ENCODE data around the gene CPNE5. TPM values are rescaled to one million over a fixed set of nuclear protein-coding genes. Genes with fewer than 3 reads are reported as not detected.

CPNE5 gene
- polyA plus RNA-seq, 1 donor (not counting 4 experiments of a cell fraction or from before 2014, with no cell fraction given) = 0.05 TPM

DNA sequence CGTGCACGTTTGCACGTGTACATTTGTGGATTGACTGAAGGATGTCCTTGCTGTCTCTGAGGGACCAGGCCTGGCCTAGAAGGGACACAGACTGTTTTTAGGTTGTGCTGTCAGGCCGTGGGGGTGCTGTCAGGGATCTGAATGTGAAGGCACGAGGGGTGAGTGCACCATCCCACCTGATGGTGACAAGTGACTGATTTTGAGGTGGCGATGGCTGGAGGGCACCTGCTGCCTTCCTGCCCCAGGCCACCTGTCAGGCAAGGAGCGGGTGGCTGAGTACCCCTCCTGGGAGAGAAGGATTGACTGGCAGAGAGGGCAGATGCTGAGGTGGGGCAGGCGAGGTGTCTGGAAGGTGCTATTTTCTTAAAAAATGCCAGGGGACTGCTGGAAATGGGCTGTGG, 140.4 kb downstream of the CPNE5 start:
- Histone ChIP-seq H3K9ac (ENCODE audit: control insufficient read depth, extremely low read depth, insufficient read depth, low read length) (no peak overlapping the region), H4K20me1 (ENCODE audit: control insufficient read depth, extremely low read depth, insufficient read depth, low read length) (no peaks in the 10 kb centered on the region), H3K9me1 (ENCODE audit: control insufficient read depth, extremely low read depth, insufficient read depth, low read length) (no peaks in the 10 kb centered on the region), H3K36me3 (ENCODE audit: control insufficient read depth in 2 of 2, extremely low read depth in 1 of 2, insufficient read depth in 2 of 2, low read length in 2 of 2) (no peaks in the 10 kb centered on the region), H3K4me2 (ENCODE audit: control insufficient read depth, extremely low read depth, insufficient read depth, low read depth, low read length) (no peak overlapping the region), H3K79me2 (ENCODE audit: control insufficient read depth, insufficient read depth, low read length) (no peaks in the 10 kb centered on the region), H3K4me1 (ENCODE audit: control insufficient read depth, extremely low read depth, insufficient read depth, low read length) (peaks cover 11% of the 10 kb centered on the region), H3K27me3 (ENCODE audit: control insufficient read depth, extremely low read depth, insufficient read depth, low read length) (no peaks in the 10 kb centered on the region), H2AFZ (ENCODE audit: control insufficient read depth, low read length) (no peak overlapping the region), H3K27ac (ENCODE audit: control insufficient read depth, insufficient read depth, low read length) (no peak overlapping the region), H3K4me3 (ENCODE audit: control insufficient read depth in 2 of 3, extremely low read depth in 1 of 3, insufficient read depth in 2 of 3, low read depth in 1 of 3, low read length in 3 of 3) (no peak overlapping the region), H3K9me3 (ENCODE audit: control insufficient read depth, low read depth, low read length) (no peaks in the 10 kb centered on the region)
- dilution Hi-C loops (cut with MboI; ENCODE audit: extremely low pct_ligation_motif_present, low sequenced_read_pairs) = no loop called here
- TF ChIP-seq, protein P1, sequence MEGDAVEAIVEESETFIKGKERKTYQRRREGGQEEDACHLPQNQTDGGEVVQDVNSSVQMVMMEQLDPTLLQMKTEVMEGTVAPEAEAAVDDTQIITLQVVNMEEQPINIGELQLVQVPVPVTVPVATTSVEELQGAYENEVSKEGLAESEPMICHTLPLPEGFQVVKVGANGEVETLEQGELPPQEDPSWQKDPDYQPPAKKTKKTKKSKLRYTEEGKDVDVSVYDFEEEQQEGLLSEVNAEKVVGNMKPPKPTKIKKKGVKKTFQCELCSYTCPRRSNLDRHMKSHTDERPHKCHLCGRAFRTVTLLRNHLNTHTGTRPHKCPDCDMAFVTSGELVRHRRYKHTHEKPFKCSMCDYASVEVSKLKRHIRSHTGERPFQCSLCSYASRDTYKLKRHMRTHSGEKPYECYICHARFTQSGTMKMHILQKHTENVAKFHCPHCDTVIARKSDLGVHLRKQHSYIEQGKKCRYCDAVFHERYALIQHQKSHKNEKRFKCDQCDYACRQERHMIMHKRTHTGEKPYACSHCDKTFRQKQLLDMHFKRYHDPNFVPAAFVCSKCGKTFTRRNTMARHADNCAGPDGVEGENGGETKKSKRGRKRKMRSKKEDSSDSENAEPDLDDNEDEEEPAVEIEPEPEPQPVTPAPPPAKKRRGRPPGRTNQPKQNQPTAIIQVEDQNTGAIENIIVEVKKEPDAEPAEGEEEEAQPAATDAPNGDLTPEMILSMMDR (optimal IDR thresholded peaks at IDR 0.05 in 1 of 3, IDR thresholded peaks at IDR 0.05 in 1 of 3, conservative IDR thresholded peaks at IDR 0.05 in 1 of 3; ENCODE audit: extremely low read depth in 1 of 3, insufficient read depth in 2 of 3, low read length in 3 of 3) = no peak
- TF ChIP-seq EZH2 (IDR thresholded peaks at IDR 0.05; ENCODE audit: low read length) = no peak
- no peak for DNase-seq (ENCODE audit: low read depth, low spot score)
- FAIRE-seq = no peak

GRCh38 chr6:36698196-36698595, 141.0 kb downstream of the CPNE5 start:
- H3K4me1 ChIP-seq (ENCODE audit: control insufficient read depth, extremely low read depth, insufficient read depth, low read length) = peaks cover 11% of the 10 kb centered on the region
- H2AFZ ChIP-seq (ENCODE audit: control insufficient read depth, low read length) = no peak overlapping the region
- H3K4me2 ChIP-seq (ENCODE audit: control insufficient read depth, extremely low read depth, insufficient read depth, low read depth, low read length) = no peak overlapping the region
- TF ChIP-seq, protein P1 (optimal IDR thresholded peaks at IDR 0.05 in 1 of 3, IDR thresholded peaks at IDR 0.05 in 1 of 3, conservative IDR thresholded peaks at IDR 0.05 in 1 of 3; ENCODE audit: extremely low read depth in 1 of 3, insufficient read depth in 2 of 3, low read length in 3 of 3) = no peak
- H3K9me1 ChIP-seq (ENCODE audit: control insufficient read depth, extremely low read depth, insufficient read depth, low read length) = peaks cover 2% of the 10 kb centered on the region
- H3K79me2 ChIP-seq (ENCODE audit: control insufficient read depth, insufficient read depth, low read length) = no peaks in the 10 kb centered on the region
- no peaks in the 10 kb centered on the region for H3K9me3 ChIP-seq (ENCODE audit: control insufficient read depth, low read depth, low read length)
- no peak overlapping the region for H3K9ac ChIP-seq (ENCODE audit: control insufficient read depth, extremely low read depth, insufficient read depth, low read length)
- dilution Hi-C loops (cut with MboI; ENCODE audit: extremely low pct_ligation_motif_present, low sequenced_read_pairs) = no loop called here
- no peaks in the 10 kb centered on the region for H3K27me3 ChIP-seq (ENCODE audit: control insufficient read depth, extremely low read depth, insufficient read depth, low read length)
- H3K36me3 ChIP-seq (ENCODE audit: control insufficient read depth in 2 of 2, extremely low read depth in 1 of 2, insufficient read depth in 2 of 2, low read length in 2 of 2) = no peaks in the 10 kb centered on the region
- no peak for DNase-seq (ENCODE audit: low read depth, low spot score)
- FAIRE-seq = no peak
- H3K4me3 ChIP-seq (ENCODE audit: control insufficient read depth in 2 of 3, extremely low read depth in 1 of 3, insufficient read depth in 2 of 3, low read depth in 1 of 3, low read length in 3 of 3) = no peak overlapping the region
- H4K20me1 ChIP-seq (ENCODE audit: control insufficient read depth, extremely low read depth, insufficient read depth, low read length) = no peaks in the 10 kb centered on the region
- H3K27ac ChIP-seq (ENCODE audit: control insufficient read depth, insufficient read depth, low read length) = no peak overlapping the region

Measured in keratinocyte (primary cell).